Activated CD4-positive, alpha-beta T cell treated with anti-CD3 and anti-CD28 coated beads, Interleukin-2, amount 10 ng/mL, durations not matched to agents 7 days and 5 days (primary cell): Measurements from ENCODE around the gene ECHDC1. TPM values are rescaled to one million over a fixed set of nuclear protein-coding genes. Genes with fewer than 3 reads are reported as not detected.
"Not testable (repeated sequence)": the region's sequence is repeated elsewhere in the genome, so short reads cannot be mapped to it uniquely, and the experiment has no call there.

Experiments
- CTCF ChIA-PET: fragments of 350-600 bp; sonication (Branson Sonifier 250); formaldehyde crosslinking; loops from one replicate; lab custom pipeline; 2021; ENCODE audit warnings: antibody characterized with exemption; lab: Charles Lee
- POLR2A ChIA-PET: fragments of 350-600 bp; sonication (Branson Sonifier 250); formaldehyde crosslinking; loops from one replicate; lab custom pipeline; 2021; ENCODE audit warnings: antibody characterized with exemption; lab: Charles Lee
- DNase-seq: peaks from one replicate; pipeline ENCODE4 v3.0.0-alpha.2; 2020
- H3K27ac Mint-ChIP-seq: one replicate; pipeline ENCODE4 v1.8.0; 2021; ENCODE audit warnings: mild to moderate bottlenecking, moderate library complexity, mixed read lengths
- H3K27me3 Mint-ChIP-seq: one replicate; pipeline ENCODE4 v1.8.0; 2021; ENCODE audit warnings: mixed read lengths
- H3K36me3 Mint-ChIP-seq: one replicate; pipeline ENCODE4 v1.8.0; 2021; ENCODE audit warnings: low read depth, mixed read lengths
- H3K4me1 Mint-ChIP-seq: one replicate; pipeline ENCODE4 v1.8.0; 2021; ENCODE audit warnings: mixed read lengths
- H3K4me3 Mint-ChIP-seq: one replicate; pipeline ENCODE4 v1.8.0; 2021; ENCODE audit warnings: mild to moderate bottlenecking, moderate library complexity, mixed read lengths
- H3K9me3 Mint-ChIP-seq: one replicate; pipeline ENCODE4 v1.8.0; 2021; ENCODE audit warnings: mixed read lengths
- total RNA-seq, 2 experiments: library from RNA; stranded (reverse); gene quantifications; one replicate each; pipeline ENCODE4 v1.2.3, GENCODE V29; 2021

ECHDC1 gene
- total RNA-seq, 2 experiments from 2014 or later = 31.1 to 38.5 TPM

DNA sequence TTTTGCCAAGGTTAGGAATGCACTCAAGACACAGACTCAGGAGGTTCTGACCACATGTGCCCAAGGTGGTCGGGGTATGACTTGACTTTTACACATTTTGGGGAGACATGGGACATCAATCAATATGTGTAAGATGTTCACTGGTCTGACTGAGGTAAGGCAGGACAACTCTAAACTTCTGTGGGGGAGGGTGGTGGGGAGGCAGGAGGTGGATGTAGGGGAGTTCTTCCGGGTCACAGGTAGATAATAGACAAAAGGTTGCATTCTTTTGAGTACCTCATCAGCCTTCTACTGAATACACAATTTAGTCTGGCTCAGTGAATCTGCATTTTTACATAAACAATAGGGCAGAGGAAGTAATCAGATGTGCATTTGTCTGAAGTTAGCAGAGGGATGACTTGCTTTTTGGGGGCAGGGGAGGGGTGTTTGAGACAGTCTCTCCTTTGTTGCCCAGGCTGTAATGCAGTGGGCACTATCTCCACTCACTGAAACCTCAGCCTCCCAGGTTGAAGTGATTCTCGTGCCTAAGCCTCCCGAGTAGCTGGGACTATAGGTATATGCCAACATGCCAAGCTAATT lies 10.9 kb downstream of the ECHDC1 start:
- no peak for DNase-seq
- peaks cover 16% of the 10 kb centered on the region for H3K36me3 Mint-ChIP-seq
- ChIA-PET CTCF (interaction anchor here (0.7 to 0.8 kb wide), 2 partner anchors 10 to 15 kb away, joined by 4 to 5 read pairs; no protein-coding TSS in a partner anchor), POLR2A (interaction anchor here (0.8 kb wide), 1 partner anchor 10 kb away, joined by 4 read pairs; no protein-coding TSS in a partner anchor)
- H3K4me3 Mint-ChIP-seq = no peak overlapping the region
- no peak overlapping the region for H3K27ac Mint-ChIP-seq
- H3K9me3 Mint-ChIP-seq = no peaks in the 10 kb centered on the region
- H3K4me1 Mint-ChIP-seq = peaks cover 16% of the 10 kb centered on the region
- no peaks in the 10 kb centered on the region for H3K27me3 Mint-ChIP-seq

DNA sequence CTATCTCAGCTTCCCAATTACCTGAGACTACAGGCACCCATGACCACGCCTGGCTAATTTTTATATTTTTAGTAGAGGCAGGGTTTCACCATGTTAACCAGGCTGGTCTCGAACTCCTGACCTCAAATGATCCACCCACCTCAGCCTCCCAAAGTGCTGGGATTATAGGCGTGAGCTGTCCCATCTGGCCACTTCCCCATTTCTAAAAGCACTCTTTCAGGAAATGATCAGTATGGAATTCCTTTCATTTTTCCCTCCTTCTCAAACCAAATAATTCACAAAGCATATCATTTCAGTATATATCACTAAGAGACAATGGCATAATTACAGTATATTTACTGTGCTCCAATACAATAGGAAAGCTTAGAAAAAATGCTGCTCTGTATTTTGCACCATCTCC lies 12.2 kb downstream of the ECHDC1 start:
- CTCF ChIA-PET = interaction anchor here (1.5 kb wide), 1 partner anchor 11 kb away, joined by 3 read pairs; no protein-coding TSS in a partner anchor
- Mint-ChIP-seq H3K36me3 (peaks cover 20% of the 10 kb centered on the region), H3K4me1 (peaks cover 11% of the 10 kb centered on the region)
- POLR2A ChIA-PET, H3K27me3 Mint-ChIP-seq, H3K27ac Mint-ChIP-seq, H3K9me3 Mint-ChIP-seq, DNase-seq, H3K4me3 Mint-ChIP-seq: not testable (repeated sequence)

DNA sequence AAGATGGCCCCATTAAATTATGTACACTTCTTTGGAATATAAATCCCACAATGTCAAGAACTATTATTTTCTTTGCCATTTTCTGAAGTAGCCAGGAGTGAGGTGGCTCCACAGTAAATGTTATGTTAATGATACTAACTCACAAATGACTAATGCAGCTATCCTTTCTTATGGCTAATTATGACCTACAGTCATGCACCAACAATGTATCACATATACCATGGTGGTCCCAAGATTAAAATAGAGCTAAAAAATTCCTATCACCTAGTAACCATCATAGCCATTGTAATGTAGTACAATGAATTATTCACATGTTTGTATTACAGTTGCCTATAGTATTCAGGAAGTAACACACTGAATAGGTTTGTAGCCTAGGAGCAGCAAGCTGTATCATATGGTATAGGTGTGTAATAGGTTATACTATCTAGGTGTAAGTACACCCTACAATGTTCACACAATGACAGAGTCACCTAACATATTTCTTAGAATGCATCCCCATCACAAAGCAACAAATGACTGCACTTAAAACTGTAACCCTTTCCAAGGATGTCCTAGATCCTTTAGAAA lies 15.3 kb downstream of the ECHDC1 start:
- Mint-ChIP-seq H3K36me3 (peaks cover 27% of the 10 kb centered on the region), H3K27me3 (no peaks in the 10 kb centered on the region), H3K9me3 (no peaks in the 10 kb centered on the region), H3K4me1 (peaks cover 1% of the 10 kb centered on the region), H3K27ac (no peak overlapping the region), H3K4me3 (no peak overlapping the region)
- ChIA-PET POLR2A (no interaction called here), CTCF (no interaction called here)
- no peak for DNase-seq

DNA sequence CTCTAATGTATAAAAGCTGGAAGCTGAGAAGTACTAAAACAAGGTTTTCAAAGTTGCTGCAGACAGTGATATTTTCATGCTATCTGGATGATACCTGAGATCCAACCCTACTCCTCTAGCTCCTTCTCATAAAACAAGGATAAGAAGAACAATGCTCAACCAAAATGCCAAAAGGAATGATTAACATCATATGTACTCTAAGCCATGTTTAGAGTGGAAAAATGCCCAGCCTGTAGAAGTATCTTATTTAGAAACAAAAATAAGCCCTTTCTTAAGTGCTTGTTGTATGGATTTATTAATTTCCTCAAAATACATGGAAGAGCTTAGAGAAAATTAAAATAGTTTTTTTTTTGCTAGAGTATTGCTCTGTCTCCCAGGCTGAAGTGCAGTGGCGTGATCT lies 23.7 kb downstream of the ECHDC1 start:
- no peaks in the 10 kb centered on the region for H3K9me3 Mint-ChIP-seq
- DNase-seq = no peak
- no peak overlapping the region for H3K4me3 Mint-ChIP-seq
- peaks cover 16% of the 10 kb centered on the region for H3K36me3 Mint-ChIP-seq
- no peaks in the 10 kb centered on the region for H3K4me1 Mint-ChIP-seq
- no peaks in the 10 kb centered on the region for H3K27me3 Mint-ChIP-seq
- ChIA-PET POLR2A (no interaction called here), CTCF (interaction anchor here (1.9 kb wide), 1 partner anchor 53 kb away, joined by 6 read pairs; the partner anchor contains the start of gene RNF146)
- no peak overlapping the region for H3K27ac Mint-ChIP-seq

GRCh38 chr6:127317388-127318128 lies 25.9 kb downstream of the ECHDC1 start:
- Mint-ChIP-seq H3K4me1 (no peaks in the 10 kb centered on the region), H3K9me3 (no peaks in the 10 kb centered on the region), H3K36me3 (peaks cover 25% of the 10 kb centered on the region), H3K27ac (no peak overlapping the region), H3K27me3 (no peaks in the 10 kb centered on the region), H3K4me3 (no peak overlapping the region)
- DNase-seq = no peak
- ChIA-PET CTCF (interaction anchor here (1.3 to 1.4 kb wide), 2 partner anchors 15 to 199 kb away, joined by 5 read pairs; no protein-coding TSS in a partner anchor), POLR2A (no interaction called here)

- Mint-ChIP-seq H3K4me3 (no peak overlapping the region), H3K9me3 (peaks cover 11% of the 10 kb centered on the region), H3K36me3 (peaks cover 45% of the 10 kb centered on the region), H3K27me3 (no peaks in the 10 kb centered on the region), H3K4me1 (peaks cover 11% of the 10 kb centered on the region), H3K27ac (no peak overlapping the region)
- ChIA-PET CTCF (no interaction called here), POLR2A (no interaction called here)
- no peak for DNase-seq
Observed at GRCh38 chr6:127305741-127306140, 37.7 kb downstream of the ECHDC1 start.

DNA sequence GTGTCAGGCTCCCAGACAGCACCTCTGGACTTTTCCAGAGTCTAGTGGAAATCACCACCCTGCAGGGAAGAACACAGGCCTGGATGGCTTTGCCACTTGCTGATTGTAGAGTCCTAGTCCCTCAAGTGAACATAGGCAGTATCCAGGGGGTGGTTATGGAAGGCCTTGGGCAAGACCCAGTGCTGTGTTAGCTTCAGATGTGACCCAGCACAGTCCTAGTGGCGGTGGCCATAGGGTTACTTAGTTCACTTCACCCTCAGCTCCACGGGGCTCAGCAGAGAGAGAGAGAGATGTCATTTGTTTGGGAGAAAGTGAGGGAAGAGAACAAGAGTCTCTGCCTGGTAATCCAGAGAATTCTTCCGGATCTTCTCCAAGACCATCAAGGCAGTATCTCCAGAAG lies 39.5 kb downstream of the ECHDC1 start:
- no peak for DNase-seq
- Mint-ChIP-seq H3K36me3 (peaks cover 30% of the 10 kb centered on the region), H3K4me3 (no peak overlapping the region), H3K9me3 (peaks cover 6% of the 10 kb centered on the region), H3K27me3 (no peaks in the 10 kb centered on the region), H3K4me1 (peaks cover 11% of the 10 kb centered on the region), H3K27ac (peak overlapping the region; percentile 50)
- ChIA-PET POLR2A (interaction anchor here (0.8 kb wide), 1 partner anchor 12 kb away, joined by 3 read pairs; no protein-coding TSS in a partner anchor), CTCF (interaction anchor here (0.7 to 2.0 kb wide), 4 partner anchors 14 to 234 kb away, joined by 3 to 7 read pairs (median 3); partner anchors contain the start of gene RNF146)

DNA sequence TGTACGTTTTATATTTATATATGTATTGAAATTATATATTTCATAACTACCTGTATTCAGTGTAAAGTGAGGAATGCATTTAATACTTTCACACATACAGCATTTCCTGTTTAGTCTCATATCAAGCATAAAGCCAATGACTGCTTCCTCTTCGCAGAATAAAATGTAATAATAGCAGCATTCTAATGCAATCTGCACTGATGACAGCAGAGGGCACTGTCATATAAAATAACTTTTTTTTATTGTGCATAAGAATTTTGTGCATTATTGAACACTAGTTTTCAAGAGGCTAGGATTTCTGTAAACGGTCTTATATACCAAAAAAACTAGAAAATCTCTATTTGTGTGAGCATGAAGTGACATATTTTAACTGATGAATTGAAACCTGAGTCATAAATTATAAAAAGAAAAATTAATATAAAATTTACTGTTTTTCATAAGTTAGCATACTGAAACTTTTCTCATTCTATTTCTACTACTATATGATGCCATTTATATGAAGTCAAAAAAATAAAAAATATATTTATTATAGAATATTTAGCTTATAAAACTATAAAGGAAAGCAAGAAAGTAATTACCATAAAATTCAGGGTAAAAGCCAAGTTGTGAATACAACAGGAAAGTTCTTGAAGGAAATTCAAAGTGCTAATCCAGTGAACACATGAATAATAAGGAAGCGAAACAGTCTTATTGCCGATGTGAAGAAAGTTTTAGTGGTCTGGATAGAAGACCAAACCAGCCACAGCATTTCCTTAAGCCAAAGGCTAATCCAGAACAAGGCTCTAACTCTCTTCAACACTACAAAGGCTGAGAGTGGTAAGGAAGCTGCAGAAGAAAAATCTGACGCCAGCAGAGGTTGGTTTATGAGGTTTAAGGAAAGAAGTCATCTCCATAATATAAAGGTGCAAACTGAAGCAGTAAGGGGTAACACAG lies 40.4 kb downstream of the ECHDC1 start:
- POLR2A ChIA-PET = no interaction called here
- no peak overlapping the region for H3K4me3 Mint-ChIP-seq
- peaks cover 11% of the 10 kb centered on the region for H3K4me1 Mint-ChIP-seq
- DNase-seq = peak; percentile 51
- H3K36me3 Mint-ChIP-seq = peaks cover 20% of the 10 kb centered on the region
- no peak overlapping the region for H3K27ac Mint-ChIP-seq
- no peaks in the 10 kb centered on the region for H3K27me3 Mint-ChIP-seq
- CTCF ChIA-PET = interaction anchor here (0.7 to 2.0 kb wide), 4 partner anchors 13 to 235 kb away, joined by 3 to 7 read pairs (median 3); partner anchors contain the start of gene RNF146
- peaks cover under 1% of the 10 kb centered on the region for H3K9me3 Mint-ChIP-seq

DNA sequence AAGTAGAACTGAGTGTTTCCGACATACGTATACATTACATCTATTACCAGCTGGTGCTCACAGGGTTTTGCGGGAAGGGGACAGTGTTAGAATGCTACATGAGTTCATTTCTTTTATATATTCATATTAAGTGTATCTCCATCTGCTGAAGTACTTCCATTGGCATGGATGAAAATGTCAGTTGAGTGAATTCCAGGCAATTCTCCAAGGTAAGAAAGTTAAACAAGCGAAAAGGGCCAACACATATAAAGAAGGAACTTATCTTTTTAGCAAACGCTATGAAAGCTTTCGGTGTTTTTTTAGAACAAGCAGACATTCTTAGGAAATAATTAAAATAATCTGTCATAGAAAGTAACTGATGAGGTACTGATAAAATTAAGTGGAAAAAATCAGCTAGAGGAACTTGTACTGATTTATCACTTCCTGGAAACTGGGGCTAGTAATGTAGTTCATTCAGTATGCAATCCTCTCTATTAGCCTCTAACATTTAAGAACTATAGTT lies 42.2 kb downstream of the ECHDC1 start:
- ChIA-PET POLR2A (interaction anchor here (0.6 kb wide), 1 partner anchor 35 kb away, joined by 3 read pairs; the partner anchor contains the start of gene RNF146), CTCF (interaction anchor here (0.9 to 1.5 kb wide), 3 partner anchors 10 to 35 kb away, joined by 3 to 5 read pairs (median 5); partner anchors contain the start of gene RNF146)
- H3K36me3 Mint-ChIP-seq = peaks cover 12% of the 10 kb centered on the region
- no peaks in the 10 kb centered on the region for H3K27me3 Mint-ChIP-seq
- H3K27ac Mint-ChIP-seq = no peak overlapping the region
- H3K4me3 Mint-ChIP-seq = no peak overlapping the region
- H3K9me3 Mint-ChIP-seq = no peaks in the 10 kb centered on the region
- no peak for DNase-seq
- peaks cover 11% of the 10 kb centered on the region for H3K4me1 Mint-ChIP-seq

- Mint-ChIP-seq H3K27ac (no peak overlapping the region), H3K27me3 (no peaks in the 10 kb centered on the region), H3K9me3 (no peaks in the 10 kb centered on the region), H3K4me1 (peaks cover 11% of the 10 kb centered on the region), H3K36me3 (peaks cover 14% of the 10 kb centered on the region), H3K4me3 (no peak overlapping the region)
- ChIA-PET CTCF (no interaction called here), POLR2A (no interaction called here)
- no peak for DNase-seq
Observed at GRCh38 chr6:127300411-127300810, 43.0 kb downstream of the ECHDC1 start.

- peaks cover 11% of the 10 kb centered on the region for H3K4me1 Mint-ChIP-seq
- CTCF ChIA-PET = interaction anchor here (1.1 kb wide), 1 partner anchor 147 kb away, joined by 3 read pairs; no protein-coding TSS in a partner anchor
- H3K27ac Mint-ChIP-seq = no peak overlapping the region
- H3K27me3 Mint-ChIP-seq = no peaks in the 10 kb centered on the region
- DNase-seq = no peak
- H3K36me3 Mint-ChIP-seq = peaks cover 16% of the 10 kb centered on the region
- no peaks in the 10 kb centered on the region for H3K9me3 Mint-ChIP-seq
- H3K4me3 Mint-ChIP-seq = no peak overlapping the region
- POLR2A ChIA-PET = no interaction called here
Observed at GRCh38 chr6:127299522-127300240, 43.7 kb downstream of the ECHDC1 start.
